ENCODE measurements around the gene SANBR. TPM values are rescaled to one million over a fixed set of nuclear protein-coding genes. Genes with fewer than 3 reads are reported as not detected.

The SANBR gene
- total RNA-seq, 1 donor from 2014 or later, result 57.0 TPM

DNA sequence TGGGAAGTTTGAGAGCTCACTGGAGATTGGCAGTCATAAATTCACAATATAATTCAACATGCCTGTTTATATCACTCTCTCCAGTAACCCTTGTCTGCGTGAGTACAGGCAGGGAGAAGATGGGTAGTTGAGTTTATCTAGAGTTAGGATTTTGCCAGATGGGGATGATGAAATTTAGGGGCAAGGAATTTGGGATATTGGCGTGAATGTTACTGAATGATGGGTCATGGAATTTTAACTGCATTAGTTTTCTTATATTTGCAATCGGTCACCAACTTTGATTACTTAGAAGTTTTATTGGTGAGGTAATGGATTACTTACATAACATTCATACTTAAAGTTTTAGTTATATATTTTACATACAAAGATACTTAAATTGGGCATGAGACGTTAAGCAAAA lies 35.1 kb downstream of the SANBR start:
- TF ChIP-seq, protein P1, sequence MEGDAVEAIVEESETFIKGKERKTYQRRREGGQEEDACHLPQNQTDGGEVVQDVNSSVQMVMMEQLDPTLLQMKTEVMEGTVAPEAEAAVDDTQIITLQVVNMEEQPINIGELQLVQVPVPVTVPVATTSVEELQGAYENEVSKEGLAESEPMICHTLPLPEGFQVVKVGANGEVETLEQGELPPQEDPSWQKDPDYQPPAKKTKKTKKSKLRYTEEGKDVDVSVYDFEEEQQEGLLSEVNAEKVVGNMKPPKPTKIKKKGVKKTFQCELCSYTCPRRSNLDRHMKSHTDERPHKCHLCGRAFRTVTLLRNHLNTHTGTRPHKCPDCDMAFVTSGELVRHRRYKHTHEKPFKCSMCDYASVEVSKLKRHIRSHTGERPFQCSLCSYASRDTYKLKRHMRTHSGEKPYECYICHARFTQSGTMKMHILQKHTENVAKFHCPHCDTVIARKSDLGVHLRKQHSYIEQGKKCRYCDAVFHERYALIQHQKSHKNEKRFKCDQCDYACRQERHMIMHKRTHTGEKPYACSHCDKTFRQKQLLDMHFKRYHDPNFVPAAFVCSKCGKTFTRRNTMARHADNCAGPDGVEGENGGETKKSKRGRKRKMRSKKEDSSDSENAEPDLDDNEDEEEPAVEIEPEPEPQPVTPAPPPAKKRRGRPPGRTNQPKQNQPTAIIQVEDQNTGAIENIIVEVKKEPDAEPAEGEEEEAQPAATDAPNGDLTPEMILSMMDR (IDR thresholded peaks at IDR 0.05; ENCODE audit: partially characterized antibody, unreplicated experiment), result no peak
- H3K27me3 Mint-ChIP-seq (ENCODE audit: unreplicated experiment), result peaks cover 2% of the 10 kb centered on the region
- peaks cover 13% of the 10 kb centered on the region for H3K36me3 Mint-ChIP-seq (ENCODE audit: unreplicated experiment)
- DNase-seq, result no peak
- H3K4me3 Mint-ChIP-seq (ENCODE audit: unreplicated experiment), result no peak overlapping the region
- no peak overlapping the region for H3K27ac Mint-ChIP-seq (ENCODE audit: unreplicated experiment)
- H3K4me1 Mint-ChIP-seq (ENCODE audit: low read depth, unreplicated experiment), result no peaks in the 10 kb centered on the region
- no peaks in the 10 kb centered on the region for H3K9me3 Mint-ChIP-seq (ENCODE audit: unreplicated experiment)

DNA sequence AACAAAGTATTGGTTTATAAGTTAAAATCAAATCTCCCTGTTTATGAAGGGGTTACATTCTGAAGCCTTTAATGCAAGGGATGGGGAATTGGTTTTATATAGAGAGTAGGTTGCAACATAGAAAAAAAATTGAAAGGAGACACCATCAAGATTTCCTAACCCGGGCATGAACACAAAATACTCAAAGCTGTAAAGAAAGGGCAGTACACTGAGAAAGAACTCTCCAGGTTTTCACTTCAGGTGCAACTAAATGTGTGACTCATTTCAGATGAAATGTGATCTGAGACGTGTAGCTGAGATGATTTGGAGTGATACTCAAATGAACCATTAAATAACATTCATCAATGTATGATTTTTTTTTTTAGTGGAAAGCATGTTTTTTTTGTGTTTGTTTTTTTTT lies 43.6 kb downstream of the SANBR start:
- peaks cover 32% of the 10 kb centered on the region for H3K36me3 Mint-ChIP-seq (ENCODE audit: unreplicated experiment)
- no peak for DNase-seq
- TF ChIP-seq, protein P1 (IDR thresholded peaks at IDR 0.05; ENCODE audit: partially characterized antibody, unreplicated experiment), result no peak
- H3K27me3 Mint-ChIP-seq (ENCODE audit: unreplicated experiment), result no peaks in the 10 kb centered on the region
- H3K27ac Mint-ChIP-seq (ENCODE audit: unreplicated experiment), result no peak overlapping the region
- no peaks in the 10 kb centered on the region for H3K4me1 Mint-ChIP-seq (ENCODE audit: low read depth, unreplicated experiment)
- H3K4me3 Mint-ChIP-seq (ENCODE audit: unreplicated experiment), result no peak overlapping the region
- H3K9me3 Mint-ChIP-seq (ENCODE audit: unreplicated experiment), result peaks cover 3% of the 10 kb centered on the region

DNA sequence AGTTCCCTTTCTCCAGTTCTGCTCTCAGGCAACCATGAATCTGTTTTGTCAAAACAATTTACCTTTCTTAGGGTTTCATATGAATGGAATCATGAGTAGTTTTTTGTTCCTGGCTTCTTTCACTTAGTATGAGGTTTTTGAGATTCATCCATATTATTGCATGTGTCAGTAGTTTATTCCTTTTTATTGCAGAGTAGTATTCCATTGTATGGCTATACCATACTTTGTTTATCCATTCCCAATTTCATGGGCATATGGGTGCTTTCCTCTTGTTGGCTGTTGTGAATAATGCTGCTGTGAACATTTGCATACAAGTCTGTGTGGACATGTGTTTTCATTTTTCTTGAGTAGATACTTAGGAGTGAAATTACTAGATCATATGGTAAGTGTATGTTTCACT lies 46.0 kb downstream of the SANBR start:
- H3K27ac Mint-ChIP-seq (ENCODE audit: unreplicated experiment), result no peak overlapping the region
- no peak overlapping the region for H3K4me3 Mint-ChIP-seq (ENCODE audit: unreplicated experiment)
- H3K27me3 Mint-ChIP-seq (ENCODE audit: unreplicated experiment), result no peaks in the 10 kb centered on the region
- peaks cover 31% of the 10 kb centered on the region for H3K36me3 Mint-ChIP-seq (ENCODE audit: unreplicated experiment)
- DNase-seq, result no peak
- H3K4me1 Mint-ChIP-seq (ENCODE audit: low read depth, unreplicated experiment), result no peaks in the 10 kb centered on the region
- TF ChIP-seq, protein P1 (IDR thresholded peaks at IDR 0.05; ENCODE audit: partially characterized antibody, unreplicated experiment), result no peak
- H3K9me3 Mint-ChIP-seq (ENCODE audit: unreplicated experiment), result peaks cover 3% of the 10 kb centered on the region

DNA sequence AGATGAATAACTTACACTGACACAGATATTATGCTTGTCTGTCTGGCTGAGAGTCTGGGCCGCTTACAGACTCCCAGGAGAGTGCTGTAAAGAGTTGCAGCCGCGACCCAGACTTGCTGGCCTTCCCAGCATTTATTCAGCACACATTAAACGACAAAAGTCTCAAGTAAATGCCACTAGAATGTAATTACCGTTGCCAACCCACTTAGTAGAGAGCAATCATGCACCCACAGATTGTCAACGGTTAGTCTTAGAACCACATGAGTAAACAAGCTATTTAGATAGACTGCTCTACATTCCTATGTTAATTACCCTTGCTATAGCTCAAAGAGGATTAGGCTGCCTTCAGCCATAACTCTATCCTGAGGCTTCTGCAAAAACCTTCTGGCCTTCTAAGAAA lies 48.5 kb downstream of the SANBR start:
- DNase-seq, result no peak
- Mint-ChIP-seq H3K27ac (ENCODE audit: unreplicated experiment) (no peak overlapping the region), H3K36me3 (ENCODE audit: unreplicated experiment) (peaks cover 31% of the 10 kb centered on the region)

More for the DNA sequence above, 48.5 kb downstream of the SANBR start:
- H3K27me3 Mint-ChIP-seq (ENCODE audit: unreplicated experiment), result no peaks in the 10 kb centered on the region
- TF ChIP-seq, protein P1 (IDR thresholded peaks at IDR 0.05; ENCODE audit: partially characterized antibody, unreplicated experiment), result no peak
- H3K4me1 Mint-ChIP-seq (ENCODE audit: low read depth, unreplicated experiment), result no peaks in the 10 kb centered on the region
- H3K4me3 Mint-ChIP-seq (ENCODE audit: unreplicated experiment), result no peak overlapping the region
- peaks cover 3% of the 10 kb centered on the region for H3K9me3 Mint-ChIP-seq (ENCODE audit: unreplicated experiment)

Other genes with a start within 250 kb of the SANBR start
- gene REL, start 184.3 kb upstream of the SANBR start, total RNA-seq (ENCODE audit: unreplicated experiment), result 2.1 TPM
- gene PEX13, start 48.2 kb upstream of the SANBR start, total RNA-seq (ENCODE audit: unreplicated experiment), result 22.5 TPM
- gene PUS10, start 47.6 kb upstream of the SANBR start, total RNA-seq (ENCODE audit: unreplicated experiment), result 2.5 TPM
- gene C2orf74, start 96.3 kb downstream of the SANBR start, total RNA-seq (ENCODE audit: unreplicated experiment), result 15.1 TPM

All from glutamatergic neuron (in vitro differentiated cells).